Thymus (tissue), 11 donors: ENCODE data around the gene LY9. TPM values are rescaled to one million over a fixed set of nuclear protein-coding genes. Genes with fewer than 3 reads are reported as not detected.

ENCODE experiments used
- DNase-seq, 9 donors: peaks; one replicate each; pipeline ENCODE4 v3.0.0-alpha.2; 2013; ENCODE audit warnings: low spot score in 9 of 9, low read depth in 6 of 9, missing footprints in 1 of 9
- H3K27ac ChIP-seq, 2 donors: one replicate each; pipeline ENCODE4 v1.5.1; 2013; ENCODE audit warnings: control low read depth in 1 of 2, low read depth in 1 of 2, low read length in 1 of 2, mild to moderate bottlenecking in 1 of 2, moderate library complexity in 1 of 2
- H3K27me3 ChIP-seq, 2 donors: one replicate each; pipeline ENCODE4 v1.5.1; 2013; ENCODE audit warnings: low read length in 1 of 2; ENCODE audit not compliant: control insufficient read depth in 2 of 2, insufficient read depth in 1 of 2
- H3K36me3 ChIP-seq, 2 donors: one replicate each; pipeline ENCODE4 v1.5.1; 2013; ENCODE audit warnings: low read length in 1 of 2, mild to moderate bottlenecking in 1 of 2, moderate library complexity in 1 of 2; ENCODE audit not compliant: control insufficient read depth in 2 of 2, insufficient read depth in 2 of 2
- H3K4me1 ChIP-seq, 2 donors: one replicate each; pipeline ENCODE4 v1.5.1; 2013; ENCODE audit warnings: low read length in 2 of 2; ENCODE audit not compliant: control insufficient read depth in 2 of 2, insufficient read depth in 2 of 2
- H3K4me3 ChIP-seq, 2 donors: one replicate each; pipeline ENCODE4 v1.5.1; 2013; ENCODE audit warnings: low read length in 2 of 2, control low read depth in 1 of 2, mild to moderate bottlenecking in 1 of 2
- H3K9me3 ChIP-seq, 2 donors: one replicate each; pipeline ENCODE4 v1.5.1; 2013; ENCODE audit warnings: low read length in 1 of 2, mild to moderate bottlenecking in 1 of 2; ENCODE audit not compliant: control insufficient read depth in 2 of 2, insufficient read depth in 1 of 2
- WGBS: extraction: QIAGEN DNeasy Blood & Tissue Kit; methylation state at CpG from one replicate; pipeline ENCODE4 v1.1.7; 2013; 5-methylcytosine and 5-hydroxymethylcytosine counted together
- polyA plus RNA-seq: library from polyadenylated mRNA; stranded (reverse); fragments of 200-250 nt; gene quantifications from one replicate; pipeline ENCODE4 v1.2.3, GENCODE V29; 2013
- total RNA-seq: library from RNA; stranded (reverse); fragments of 120-200 nt; gene quantifications from one replicate; pipeline ENCODE4 v1.2.4, GENCODE V29; 2013
- donor health status: healthy.

The LY9 gene
- total and polyA plus RNA-seq, 2 donors: 25.3 to 28.6 TPM

GRCh38 chr1:160753594-160753993 is 42.4 kb upstream of the LY9 start:
- Histone ChIP-seq H3K27ac (no peak overlapping the region), H3K4me3 (no peak overlapping the region)

GRCh38 chr1:160755461-160755860 is 40.5 kb upstream of the LY9 start:
- WGBS: 97% methylated on average over 2 of the region's 2 CpGs
- H3K4me3 ChIP-seq: no peak overlapping the region
- no peaks in the 10 kb centered on the region for H3K9me3 ChIP-seq
- peaks cover 16 to 20% of the 10 kb centered on the region in 2 donors for H3K4me1 ChIP-seq
- no peaks in the 10 kb centered on the region for H3K27me3 ChIP-seq
- no peak for DNase-seq
- H3K27ac ChIP-seq: no peak overlapping the region
- H3K36me3 ChIP-seq: no peaks in the 10 kb centered on the region

More at GRCh38 chr1:160753594-160753993, 42.4 kb upstream of the LY9 start:
- no peak for DNase-seq
- Histone ChIP-seq H3K9me3 (no peaks in the 10 kb centered on the region), H3K4me1 (peaks cover 18 to 28% of the 10 kb centered on the region in 2 donors), H3K27me3 (no peaks in the 10 kb centered on the region), H3K36me3 (no peaks in the 10 kb centered on the region)

GRCh38 chr1:160755911-160756848 is 39.8 kb upstream of the LY9 start:
- peaks cover 8 to 13% of the 10 kb centered on the region in 2 donors for H3K4me1 ChIP-seq
- H3K27me3 ChIP-seq: no peaks in the 10 kb centered on the region
- H3K4me3 ChIP-seq: no peak overlapping the region
- no peaks in the 10 kb centered on the region for H3K36me3 ChIP-seq
- DNase-seq: no peak
- 91% methylated on average over 5 of the region's 5 CpGs for WGBS
- no peak overlapping the region for H3K27ac ChIP-seq
- no peaks in the 10 kb centered on the region for H3K9me3 ChIP-seq

GRCh38 chr1:160756849-160757201 is 39.1 kb upstream of the LY9 start:
- H3K36me3 ChIP-seq: no peaks in the 10 kb centered on the region
- no peaks in the 10 kb centered on the region for H3K9me3 ChIP-seq
- no peaks in the 10 kb centered on the region for H3K27me3 ChIP-seq
- no peak for DNase-seq
- WGBS: 97% methylated on average over 2 of the region's 2 CpGs
- H3K27ac ChIP-seq: no peak overlapping the region
- peaks cover 4 to 8% of the 10 kb centered on the region in 2 donors for H3K4me1 ChIP-seq
- H3K4me3 ChIP-seq: no peak overlapping the region

- Histone ChIP-seq H3K9me3 (no peaks in the 10 kb centered on the region), H3K27ac (no peak overlapping the region), H3K4me1 (peaks cover 0 to 3% of the 10 kb centered on the region in 2 donors), H3K27me3 (no peaks in the 10 kb centered on the region), H3K4me3 (no peak overlapping the region), H3K36me3 (no peaks in the 10 kb centered on the region)
- DNase-seq: no peak
- 97% methylated on average over 2 of the region's 2 CpGs for WGBS
These were observed 37.5 kb upstream of the LY9 start for GRCh38 chr1:160758521-160758920.

GRCh38 chr1:160759740-160760139 is 36.2 kb upstream of the LY9 start:
- no peak overlapping the region for H3K27ac ChIP-seq
- no peaks in the 10 kb centered on the region for H3K36me3 ChIP-seq
- no peak for DNase-seq
- H3K4me3 ChIP-seq: no peak overlapping the region
- H3K4me1 ChIP-seq: peaks cover 0 to 3% of the 10 kb centered on the region in 2 donors
- H3K27me3 ChIP-seq: no peaks in the 10 kb centered on the region
- no peaks in the 10 kb centered on the region for H3K9me3 ChIP-seq

- WGBS: 96% methylated on average over 4 of the region's 4 CpGs
- Histone ChIP-seq H3K9me3 (no peaks in the 10 kb centered on the region), H3K36me3 (no peaks in the 10 kb centered on the region), H3K4me3 (no peak overlapping the region), H3K27me3 (no peaks in the 10 kb centered on the region), H3K27ac (no peak overlapping the region), H3K4me1 (peaks cover 0 to under 1% of the 10 kb centered on the region in 2 donors)
- no peak for DNase-seq
These were observed 34.9 kb upstream of the LY9 start for GRCh38 chr1:160761046-160761445.

GRCh38 chr1:160761886-160762285 is 34.1 kb upstream of the LY9 start:
- H3K27me3 ChIP-seq: no peaks in the 10 kb centered on the region
- H3K4me1 ChIP-seq: peaks cover 0 to 3% of the 10 kb centered on the region in 2 donors
- WGBS: over 99% methylated on average over 2 of the region's 2 CpGs
- no peak overlapping the region for H3K4me3 ChIP-seq
- no peaks in the 10 kb centered on the region for H3K36me3 ChIP-seq
- H3K9me3 ChIP-seq: no peaks in the 10 kb centered on the region
- no peak for DNase-seq
- no peak overlapping the region for H3K27ac ChIP-seq

- H3K27me3 ChIP-seq: no peaks in the 10 kb centered on the region
- no peaks in the 10 kb centered on the region for H3K9me3 ChIP-seq
- H3K4me1 ChIP-seq: peaks cover 2 to 14% of the 10 kb centered on the region in 2 donors
- 97% methylated on average over 3 of the region's 3 CpGs for WGBS
- DNase-seq: no peak
- no peak overlapping the region for H3K4me3 ChIP-seq
- H3K36me3 ChIP-seq: no peaks in the 10 kb centered on the region
- no peak overlapping the region for H3K27ac ChIP-seq
These were observed 32.0 kb upstream of the LY9 start for GRCh38 chr1:160763993-160764392.
